GM21526 (cell line): ENCODE results near the gene NR5A2.
"Not testable (repeated sequence)": the region's sequence is repeated elsewhere in the genome, so short reads cannot be mapped to it uniquely, and the experiment has no call there.

ENCODE experiments used
- ATAC-seq: cut with Tn5 transposase; IDR thresholded peaks from one replicate; pipeline ENCODE4 v1.9.1; 2021; ENCODE audit warnings: moderate library complexity; ENCODE audit not compliant: unreplicated experiment, low FRiP score

The NR5A2 gene

DNA sequence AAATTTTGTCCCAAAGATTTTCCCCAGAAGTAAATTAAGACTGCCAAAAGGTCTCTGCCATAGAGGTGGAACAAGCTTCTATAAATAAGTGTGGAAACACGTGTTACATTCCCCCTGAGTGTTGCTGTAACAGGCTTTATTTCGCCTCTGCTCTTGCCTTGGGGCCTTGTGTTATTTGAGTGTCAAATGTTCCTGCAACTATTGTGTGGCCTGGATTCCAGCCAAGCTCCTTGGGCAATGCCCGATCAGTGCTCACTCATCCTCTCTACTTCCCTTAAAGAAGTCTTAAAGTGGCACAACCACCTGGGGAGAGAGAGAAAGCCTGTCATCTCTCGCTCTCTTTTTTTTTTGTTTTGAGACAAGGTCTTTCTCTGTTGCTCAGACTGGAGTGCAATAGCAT, 156.7 kb downstream of the NR5A2 start:
- ATAC-seq, result no peak

- not testable (repeated sequence) for ATAC-seq
These were observed 157.7 kb downstream of the NR5A2 start for GRCh38 chr1:200185191-200185590.

GRCh38 chr1:200187332-200187731, 159.8 kb downstream of the NR5A2 start:
- ATAC-seq, result not testable (repeated sequence)

DNA sequence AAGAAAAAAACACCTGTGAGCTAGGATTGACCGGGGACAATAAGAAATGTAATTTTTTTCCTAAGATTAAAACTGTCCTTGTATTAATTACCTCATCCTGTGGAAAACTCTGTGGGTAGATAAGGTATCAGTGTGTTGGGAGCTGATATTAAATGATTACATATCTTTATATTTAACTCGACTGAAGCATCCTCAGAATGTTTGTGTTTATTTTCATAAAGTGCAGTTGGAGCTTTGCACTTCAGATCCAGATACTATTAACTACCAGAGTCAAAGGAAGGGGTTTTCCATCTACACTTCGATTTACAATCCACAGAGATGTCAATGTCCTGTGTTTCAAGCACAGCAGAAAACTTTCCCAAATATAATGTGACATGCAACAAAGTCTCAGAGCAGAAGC, 164.5 kb downstream of the NR5A2 start:
- ATAC-seq, result no peak

- ATAC-seq, result no peak
These were observed 167.0 kb downstream of the NR5A2 start for GRCh38 chr1:200194477-200194876.

DNA sequence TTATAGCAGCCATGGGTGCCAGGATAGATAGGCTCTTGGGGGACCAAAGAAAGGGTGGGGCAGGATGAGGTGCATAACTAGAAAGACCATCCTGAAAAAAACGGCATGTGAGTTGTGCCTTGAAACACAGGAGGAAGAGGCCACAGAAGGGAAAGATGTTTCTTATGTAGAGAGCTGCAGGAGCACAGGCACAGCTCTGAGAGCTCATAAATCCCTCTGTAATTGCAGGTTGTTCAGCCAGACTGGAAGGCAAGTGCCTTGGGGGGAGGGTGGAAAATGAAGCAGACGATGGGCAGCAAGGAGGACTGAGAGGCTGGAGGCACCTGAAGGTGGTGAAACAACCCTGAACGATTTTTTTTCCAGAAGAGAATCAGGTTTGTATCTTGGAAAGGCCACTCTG, 170.7 kb downstream of the NR5A2 start:
- no peak for ATAC-seq

GRCh38 chr1:200205216-200205995, 177.9 kb downstream of the NR5A2 start:
- no peak for ATAC-seq

DNA sequence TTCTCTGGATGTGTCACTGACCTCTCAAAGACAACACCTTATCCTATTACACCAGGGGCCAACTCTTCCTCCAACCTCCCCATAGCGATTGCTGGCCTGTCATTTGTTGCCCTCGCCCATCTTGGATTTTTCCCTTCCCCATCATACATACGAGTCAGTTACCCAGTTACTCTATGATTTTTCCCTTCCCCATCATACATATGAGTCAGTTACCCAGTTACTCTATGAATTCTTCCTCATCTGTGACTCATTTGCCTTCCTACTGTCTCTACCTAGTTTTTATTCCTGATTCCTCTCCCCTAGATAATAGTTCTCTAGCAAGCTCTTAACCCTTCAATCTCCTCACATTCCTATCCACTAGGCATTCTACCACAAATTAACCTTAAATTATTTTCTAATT, 178.8 kb downstream of the NR5A2 start:
- no peak for ATAC-seq

GRCh38 chr1:200206761-200207160, 179.3 kb downstream of the NR5A2 start:
- no peak for ATAC-seq

GRCh38 chr1:200207711-200208126, 180.2 kb downstream of the NR5A2 start:
- peak; percentile 92 for ATAC-seq

- ATAC-seq, result no peak
These were observed 183.6 kb downstream of the NR5A2 start for GRCh38 chr1:200211157-200211556.

DNA sequence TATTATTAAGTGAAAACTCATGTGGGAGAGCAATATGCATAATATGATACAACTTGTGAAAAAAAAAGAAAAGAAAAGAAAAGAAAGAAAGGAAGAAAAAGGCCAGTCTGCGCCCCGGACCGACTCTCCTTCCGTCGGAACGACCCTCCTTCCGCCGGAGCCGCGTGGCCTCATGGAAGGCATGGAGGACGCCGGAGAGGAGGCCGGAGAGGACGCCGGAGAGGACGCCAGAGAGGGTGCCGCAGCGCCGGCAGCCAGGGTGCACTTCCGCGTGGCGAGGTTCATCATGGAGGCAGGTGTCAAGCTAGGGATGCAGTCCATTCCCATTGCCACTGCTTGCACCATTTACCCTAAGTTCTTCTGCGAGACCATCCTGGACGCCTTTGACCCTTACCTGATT, 185.9 kb downstream of the NR5A2 start:
- ATAC-seq, result no peak

GRCh38 chr1:200213921-200214320, 186.4 kb downstream of the NR5A2 start:
- ATAC-seq, result no peak

GRCh38 chr1:200215350-200215749, 187.8 kb downstream of the NR5A2 start:
- ATAC-seq, result no peak

- peak; percentile 96 for ATAC-seq
These were observed 190.2 kb downstream of the NR5A2 start for GRCh38 chr1:200217703-200218102.

- ATAC-seq, result no peak
These were observed 194.2 kb downstream of the NR5A2 start for GRCh38 chr1:200221614-200222282.

GRCh38 chr1:200223207-200223606, 195.7 kb downstream of the NR5A2 start:
- no peak for ATAC-seq

DNA sequence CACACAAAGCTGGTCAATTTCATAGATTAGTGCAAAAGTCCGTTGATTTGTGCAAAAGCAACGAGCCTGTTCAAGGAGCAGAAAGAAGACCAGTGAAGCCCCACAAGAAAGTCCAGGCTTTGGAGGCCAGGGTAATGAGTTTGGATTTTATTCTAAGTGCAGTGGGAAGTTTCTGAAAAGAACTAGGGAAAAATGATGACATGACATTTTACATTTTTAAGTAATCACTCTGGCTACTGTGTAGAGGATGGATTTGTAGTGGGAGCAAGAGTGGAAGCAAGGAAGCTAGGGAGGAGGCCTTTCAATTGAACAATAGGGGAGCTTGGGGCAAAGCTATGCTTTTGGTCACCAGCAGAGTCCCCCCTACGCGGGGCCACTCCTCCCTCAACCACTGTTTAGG, 196.1 kb downstream of the NR5A2 start:
- no peak for ATAC-seq

DNA sequence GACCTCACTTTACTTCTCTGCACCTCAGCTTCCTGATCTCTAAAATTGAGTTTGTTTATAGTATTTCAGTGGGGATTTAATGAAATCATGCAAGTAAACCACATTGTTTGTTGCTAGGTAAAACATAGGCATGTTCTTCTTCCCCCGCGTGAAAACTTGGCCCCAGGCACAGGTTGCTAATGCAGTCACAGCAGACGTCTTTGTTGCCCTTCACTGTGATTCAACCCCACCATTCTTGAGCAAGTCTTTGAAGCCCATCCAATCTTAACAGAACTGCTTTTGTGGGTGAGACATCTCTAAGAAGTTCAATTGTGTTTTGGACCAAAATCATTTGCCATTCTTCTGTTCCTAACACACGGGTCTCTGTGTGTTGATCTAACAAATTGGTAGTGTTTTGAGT, 196.8 kb downstream of the NR5A2 start:
- no peak for ATAC-seq

DNA sequence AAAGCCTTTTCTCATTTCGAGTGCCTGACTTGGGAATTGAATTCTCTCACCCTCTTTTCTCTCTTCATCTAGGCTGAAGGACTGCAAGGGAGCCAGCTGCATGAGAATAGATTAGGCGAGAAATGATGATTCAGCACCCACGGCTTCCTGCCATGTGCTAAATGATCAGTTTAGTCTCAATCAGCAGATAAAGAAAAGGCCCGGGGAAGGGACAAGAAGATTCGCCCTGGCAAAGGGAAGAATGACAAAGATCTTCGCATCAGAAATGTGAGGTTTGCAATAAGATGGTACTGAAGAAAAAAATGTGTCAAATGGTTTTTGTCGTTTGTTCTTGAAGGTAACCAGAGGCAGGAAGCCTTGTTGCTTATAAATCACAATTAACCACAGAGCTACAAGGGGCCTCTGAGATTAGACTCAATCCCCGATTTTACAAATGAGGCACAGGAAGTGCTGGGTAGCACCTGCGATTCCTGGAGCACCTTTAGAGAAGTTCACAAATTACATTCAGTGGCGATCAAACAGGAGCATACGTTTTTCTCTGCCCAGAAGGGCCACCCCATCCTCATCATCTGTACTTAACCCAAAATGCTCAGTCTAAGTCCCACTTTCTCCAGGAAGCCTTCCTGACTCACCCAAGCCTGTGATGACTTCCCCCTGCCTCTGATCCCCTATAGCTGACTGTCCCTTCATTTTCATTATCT, 198.9 kb downstream of the NR5A2 start:
- ATAC-seq, result no peak

DNA sequence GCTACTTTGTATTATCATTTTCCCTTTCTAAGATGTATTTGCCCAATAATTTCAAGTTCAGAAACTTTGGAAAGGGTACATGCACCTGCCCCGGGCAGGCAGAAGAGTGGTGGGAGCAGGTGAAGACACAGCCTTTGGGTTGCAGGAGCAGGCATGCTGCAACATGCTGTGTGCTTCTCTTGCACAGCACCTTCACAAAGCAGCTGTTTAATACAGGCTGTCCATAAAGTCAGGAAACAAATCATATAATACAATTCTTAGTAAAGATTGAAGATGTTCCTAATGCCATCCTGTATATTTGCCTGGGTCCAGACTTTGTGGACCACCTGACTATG, 199.4 kb downstream of the NR5A2 start:
- ATAC-seq, result no peak
